ENCODE results near the gene RCBTB1.

The RCBTB1 gene

GRCh38 chr13:49553888-49554287 lies 31.5 kb downstream of the RCBTB1 start:
- DNase-seq: no peak

- DNase-seq: no peak
These were observed 34.3 kb downstream of the RCBTB1 start for GRCh38 chr13:49550942-49551644.

- DNase-seq: no peak
These were observed 36.1 kb downstream of the RCBTB1 start for GRCh38 chr13:49549289-49549688.

GRCh38 chr13:49546561-49546960 lies 38.8 kb downstream of the RCBTB1 start:
- no peak for DNase-seq

- DNase-seq: no peak
These were observed 39.7 kb downstream of the RCBTB1 start for GRCh38 chr13:49545661-49546060.

GRCh38 chr13:49543656-49544055 lies 41.7 kb downstream of the RCBTB1 start:
- no peak for DNase-seq

- DNase-seq: no peak
These were observed 44.8 kb downstream of the RCBTB1 start for GRCh38 chr13:49540552-49540951.

- no peak for DNase-seq
These were observed 45.6 kb downstream of the RCBTB1 start for GRCh38 chr13:49539746-49540145.

GRCh38 chr13:49539313-49539712 lies 46.0 kb downstream of the RCBTB1 start:
- DNase-seq: no peak

- DNase-seq: no peak
These were observed 47.0 kb downstream of the RCBTB1 start for GRCh38 chr13:49538404-49538803.

GRCh38 chr13:49536144-49536873 lies 49.0 kb downstream of the RCBTB1 start:
- no peak for DNase-seq

GRCh38 chr13:49533591-49534269 lies 51.6 kb downstream of the RCBTB1 start:
- DNase-seq: no peak

GRCh38 chr13:49533011-49533410 lies 52.3 kb downstream of the RCBTB1 start:
- DNase-seq: no peak

- DNase-seq: no peak
These were observed 52.8 kb downstream of the RCBTB1 start for GRCh38 chr13:49532593-49532992.

- DNase-seq: no peak
These were observed 54.9 kb downstream of the RCBTB1 start for GRCh38 chr13:49530457-49530856.

- no peak for DNase-seq
These were observed 57.2 kb downstream of the RCBTB1 start for GRCh38 chr13:49528161-49528560.

GRCh38 chr13:49527123-49527522 lies 58.2 kb downstream of the RCBTB1 start:
- no peak for DNase-seq

GRCh38 chr13:49524740-49525501 lies 60.4 kb downstream of the RCBTB1 start:
- no peak for DNase-seq

GRCh38 chr13:49521224-49521623 lies 64.1 kb downstream of the RCBTB1 start:
- DNase-seq: no peak

- DNase-seq: no peak
These were observed 67.9 kb downstream of the RCBTB1 start for GRCh38 chr13:49517461-49517860.

GRCh38 chr13:49516467-49516866 lies 68.9 kb downstream of the RCBTB1 start:
- DNase-seq: no peak

- DNase-seq: no peak
These were observed 72.8 kb downstream of the RCBTB1 start for GRCh38 chr13:49512578-49512977.

GRCh38 chr13:49503951-49504350 lies 81.4 kb downstream of the RCBTB1 start:
- no peak for DNase-seq
